ENCODE data around the gene GPR146.

- TF ChIP-seq CTCF (IDR thresholded peaks at IDR 0.05) (no peak), EP300 (IDR thresholded peaks at IDR 0.05) (no peak), POLR2A (IDR thresholded peaks at IDR 0.05) (no peak)
Measured at GRCh38 chr7:1092806-1093501, 48.6 kb downstream of the GPR146 start.
